ENCODE data around the gene GPSM1. TPM values are rescaled to one million over a fixed set of nuclear protein-coding genes. Genes with fewer than 3 reads are reported as not detected.

The GPSM1 gene
- total RNA-seq, 3 donors from 2014 or later, result 2.4 to 15.0 (median 4.2) TPM

DNA sequence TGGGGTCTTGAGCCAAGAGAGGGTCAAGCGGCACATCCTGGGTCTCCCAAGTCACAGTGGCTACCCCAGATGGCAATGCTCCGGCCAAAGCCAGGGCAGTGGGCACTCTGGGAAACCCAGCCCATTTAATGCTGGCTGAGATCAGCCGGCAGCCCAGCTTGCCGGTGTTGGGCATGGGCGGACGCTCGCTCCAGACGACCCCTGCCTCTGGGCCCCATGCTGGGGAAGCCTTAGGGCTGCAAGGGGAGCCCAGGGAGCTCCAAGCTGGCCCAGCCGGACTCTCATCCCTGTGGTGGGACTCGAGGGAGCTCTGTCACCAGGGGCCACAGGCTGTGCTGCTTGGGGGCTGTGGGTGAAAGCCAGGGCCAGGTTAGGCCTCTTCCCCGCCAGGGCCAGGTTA, 52.1 kb downstream of the GPSM1 start:
- intact Hi-C loops (cut with DNase I, micrococcal nuclease), result no loop called here
- TF ChIP-seq, protein P1, sequence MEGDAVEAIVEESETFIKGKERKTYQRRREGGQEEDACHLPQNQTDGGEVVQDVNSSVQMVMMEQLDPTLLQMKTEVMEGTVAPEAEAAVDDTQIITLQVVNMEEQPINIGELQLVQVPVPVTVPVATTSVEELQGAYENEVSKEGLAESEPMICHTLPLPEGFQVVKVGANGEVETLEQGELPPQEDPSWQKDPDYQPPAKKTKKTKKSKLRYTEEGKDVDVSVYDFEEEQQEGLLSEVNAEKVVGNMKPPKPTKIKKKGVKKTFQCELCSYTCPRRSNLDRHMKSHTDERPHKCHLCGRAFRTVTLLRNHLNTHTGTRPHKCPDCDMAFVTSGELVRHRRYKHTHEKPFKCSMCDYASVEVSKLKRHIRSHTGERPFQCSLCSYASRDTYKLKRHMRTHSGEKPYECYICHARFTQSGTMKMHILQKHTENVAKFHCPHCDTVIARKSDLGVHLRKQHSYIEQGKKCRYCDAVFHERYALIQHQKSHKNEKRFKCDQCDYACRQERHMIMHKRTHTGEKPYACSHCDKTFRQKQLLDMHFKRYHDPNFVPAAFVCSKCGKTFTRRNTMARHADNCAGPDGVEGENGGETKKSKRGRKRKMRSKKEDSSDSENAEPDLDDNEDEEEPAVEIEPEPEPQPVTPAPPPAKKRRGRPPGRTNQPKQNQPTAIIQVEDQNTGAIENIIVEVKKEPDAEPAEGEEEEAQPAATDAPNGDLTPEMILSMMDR (IDR thresholded peaks at IDR 0.05), result no peak
- Histone ChIP-seq H3K4me1 (ENCODE audit: low read depth) (no peaks in the 10 kb centered on the region), H3K36me3 (ENCODE audit: low read depth) (peaks cover 6% of the 10 kb centered on the region), H3K4me3 (no peak overlapping the region), H3K9me3 (no peaks in the 10 kb centered on the region)
- ATAC-seq, result no peak
- DNase-seq, result no peak

DNA sequence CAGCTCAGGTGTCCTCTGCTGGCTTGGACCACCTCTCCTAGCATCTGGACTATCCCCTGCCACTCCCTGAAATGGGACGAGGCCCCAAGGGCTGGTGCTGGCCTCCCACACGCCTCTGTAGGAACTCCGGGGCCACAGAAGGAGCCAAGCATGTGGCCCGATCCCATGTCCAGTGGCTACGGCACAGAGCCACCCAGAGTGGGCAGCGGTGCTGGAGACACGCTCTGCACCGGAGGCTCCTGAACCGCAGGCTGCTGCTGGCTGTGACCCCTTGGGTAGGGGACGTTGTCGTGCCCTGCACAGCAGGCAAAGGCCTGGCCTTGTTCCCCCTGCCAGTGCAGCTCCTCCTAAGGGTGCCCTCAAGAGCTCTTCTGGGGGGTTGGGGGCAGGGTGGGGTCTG, 52.6 kb downstream of the GPSM1 start:
- no peaks in the 10 kb centered on the region for H3K4me1 ChIP-seq (ENCODE audit: low read depth)
- TF ChIP-seq, protein P1 (IDR thresholded peaks at IDR 0.05), result no peak
- H3K4me3 ChIP-seq, result no peak overlapping the region
- ATAC-seq (no peak), DNase-seq (no peak)
- no peaks in the 10 kb centered on the region for H3K9me3 ChIP-seq
- intact Hi-C loops (cut with DNase I, micrococcal nuclease), result no loop called here
- H3K36me3 ChIP-seq (ENCODE audit: low read depth), result peaks cover 6% of the 10 kb centered on the region

DNA sequence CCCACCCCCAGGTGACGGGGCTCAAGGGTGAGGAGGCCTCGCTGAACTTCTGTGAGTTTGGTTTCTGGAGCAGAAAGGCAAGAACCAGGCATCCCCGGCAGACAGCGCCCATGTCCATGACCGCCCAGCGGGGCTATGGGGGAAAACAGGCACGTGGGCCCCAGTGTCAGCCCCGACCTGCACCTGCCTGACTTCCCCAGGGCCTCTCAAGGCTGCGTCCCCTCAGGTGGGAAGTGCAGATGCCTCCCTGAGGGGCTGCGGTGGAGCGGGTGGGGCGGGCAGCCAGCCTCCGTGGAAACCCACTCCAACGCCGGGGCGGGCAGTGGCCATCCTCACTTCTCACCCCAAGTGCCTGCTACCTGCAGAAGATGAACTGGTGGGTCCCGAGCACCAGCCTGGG, 53.0 kb downstream of the GPSM1 start:
- Histone ChIP-seq H3K36me3 (ENCODE audit: low read depth) (peaks cover 6% of the 10 kb centered on the region), H3K4me1 (ENCODE audit: low read depth) (no peaks in the 10 kb centered on the region), H3K4me3 (no peak overlapping the region), H3K9me3 (no peaks in the 10 kb centered on the region)
- intact Hi-C loops (cut with DNase I, micrococcal nuclease), result no loop called here
- TF ChIP-seq, protein P1 (IDR thresholded peaks at IDR 0.05), result no peak
- ATAC-seq (no peak), DNase-seq (no peak)

DNA sequence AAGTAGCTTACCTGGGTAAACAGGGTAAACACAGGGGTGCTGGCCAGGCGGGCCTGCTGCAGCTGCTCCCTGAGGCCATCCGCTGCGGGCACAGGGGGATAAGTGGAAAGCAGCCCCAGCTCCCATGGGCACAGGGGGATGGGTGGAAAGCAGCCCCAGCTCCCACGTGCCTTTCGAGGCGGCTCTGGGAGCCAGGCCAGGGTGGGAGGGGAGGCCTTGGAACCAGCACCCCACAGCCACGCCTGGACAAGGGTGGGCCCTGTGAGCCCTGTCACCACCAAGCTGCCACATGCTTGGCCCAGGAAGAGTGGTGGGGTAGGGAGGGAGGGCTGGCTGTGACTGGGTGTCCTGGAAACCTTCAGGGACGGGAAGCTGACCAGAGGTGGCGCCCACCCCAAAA, 54.0 kb downstream of the GPSM1 start:
- no peaks in the 10 kb centered on the region for H3K4me1 ChIP-seq (ENCODE audit: low read depth)
- ATAC-seq, result no peak

DNA sequence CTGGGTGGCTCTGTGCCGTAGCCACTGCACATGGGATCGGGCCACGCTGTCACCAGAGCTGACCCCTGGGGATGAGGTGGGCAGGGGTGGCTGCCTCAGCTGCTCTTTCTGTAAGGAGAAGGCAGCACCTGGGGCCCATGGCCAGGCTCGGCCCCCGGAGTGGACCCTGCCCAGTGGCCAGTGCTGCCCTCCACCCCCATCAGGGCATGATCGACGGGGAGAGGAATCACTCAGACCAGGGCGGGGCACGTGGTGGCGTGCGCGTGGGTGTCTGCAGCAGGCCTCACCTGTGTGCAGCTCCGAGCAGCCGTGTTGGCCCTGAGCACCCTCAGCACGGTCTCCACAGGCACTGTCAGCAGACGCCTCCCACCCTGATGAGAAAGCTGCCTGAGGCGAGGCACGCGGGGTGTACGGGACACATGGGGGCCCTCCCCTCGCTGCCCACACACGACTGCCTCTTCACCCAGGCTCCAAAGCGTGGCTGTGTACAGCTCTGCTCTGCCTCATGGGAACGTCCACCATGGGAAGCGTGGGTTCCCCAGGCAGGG, 54.7 kb downstream of the GPSM1 start:
- DNase-seq (no peak), ATAC-seq (no peak)
- intact Hi-C loops (cut with DNase I, micrococcal nuclease), result no loop called here
- TF ChIP-seq, protein P1 (IDR thresholded peaks at IDR 0.05), result no peak
- no peaks in the 10 kb centered on the region for H3K9me3 ChIP-seq
- H3K4me3 ChIP-seq, result no peak overlapping the region
- H3K36me3 ChIP-seq (ENCODE audit: low read depth), result peaks cover 6% of the 10 kb centered on the region
- H3K4me1 ChIP-seq (ENCODE audit: low read depth), result no peaks in the 10 kb centered on the region

More for the DNA sequence above, 54.0 kb downstream of the GPSM1 start:
- intact Hi-C loops (cut with DNase I, micrococcal nuclease), result no loop called here
- TF ChIP-seq, protein P1 (IDR thresholded peaks at IDR 0.05), result no peak
- DNase-seq, result no peak
- no peak overlapping the region for H3K4me3 ChIP-seq
- no peaks in the 10 kb centered on the region for H3K9me3 ChIP-seq
- peaks cover 6% of the 10 kb centered on the region for H3K36me3 ChIP-seq (ENCODE audit: low read depth)

DNA sequence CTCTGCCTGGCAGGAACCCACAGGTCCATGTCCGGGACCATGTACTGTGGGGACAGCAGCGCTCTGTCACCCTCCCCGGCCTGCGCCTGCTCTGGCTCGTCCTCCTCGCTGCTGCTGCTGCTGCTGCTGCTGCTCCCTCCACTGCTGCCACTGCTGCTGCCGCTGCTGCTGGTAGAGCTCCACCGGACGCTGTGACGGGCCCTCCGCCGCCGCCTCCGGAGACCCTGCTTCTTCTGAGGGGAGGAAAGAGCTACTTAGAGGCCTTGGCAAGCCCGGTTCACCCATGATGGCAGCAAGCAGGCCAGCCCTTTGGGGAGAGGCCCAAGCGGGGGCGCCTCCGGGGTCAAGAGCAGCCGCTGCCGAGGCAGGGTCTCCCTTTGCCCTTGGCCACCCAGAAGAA, 56.1 kb downstream of the GPSM1 start:
- Histone ChIP-seq H3K4me1 (ENCODE audit: low read depth) (no peaks in the 10 kb centered on the region), H3K4me3 (no peak overlapping the region), H3K36me3 (ENCODE audit: low read depth) (peaks cover 6% of the 10 kb centered on the region), H3K9me3 (no peaks in the 10 kb centered on the region)
- no peak for ATAC-seq
- DNase-seq, result no peak
- TF ChIP-seq, protein P1 (IDR thresholded peaks at IDR 0.05), result no peak
- intact Hi-C loops (cut with DNase I, micrococcal nuclease), result no loop called here

Measured in mucosa of descending colon (tissue), 3 donors.